HG03103 (cell line): ENCODE results near the gene GPRIN1.

Experiments used
- ATAC-seq: cut with Tn5 transposase; IDR thresholded peaks from one replicate; pipeline ENCODE4 v1.9.1; 2021; ENCODE audit warnings: low read depth; ENCODE audit not compliant: unreplicated experiment

Gene GPRIN1

DNA sequence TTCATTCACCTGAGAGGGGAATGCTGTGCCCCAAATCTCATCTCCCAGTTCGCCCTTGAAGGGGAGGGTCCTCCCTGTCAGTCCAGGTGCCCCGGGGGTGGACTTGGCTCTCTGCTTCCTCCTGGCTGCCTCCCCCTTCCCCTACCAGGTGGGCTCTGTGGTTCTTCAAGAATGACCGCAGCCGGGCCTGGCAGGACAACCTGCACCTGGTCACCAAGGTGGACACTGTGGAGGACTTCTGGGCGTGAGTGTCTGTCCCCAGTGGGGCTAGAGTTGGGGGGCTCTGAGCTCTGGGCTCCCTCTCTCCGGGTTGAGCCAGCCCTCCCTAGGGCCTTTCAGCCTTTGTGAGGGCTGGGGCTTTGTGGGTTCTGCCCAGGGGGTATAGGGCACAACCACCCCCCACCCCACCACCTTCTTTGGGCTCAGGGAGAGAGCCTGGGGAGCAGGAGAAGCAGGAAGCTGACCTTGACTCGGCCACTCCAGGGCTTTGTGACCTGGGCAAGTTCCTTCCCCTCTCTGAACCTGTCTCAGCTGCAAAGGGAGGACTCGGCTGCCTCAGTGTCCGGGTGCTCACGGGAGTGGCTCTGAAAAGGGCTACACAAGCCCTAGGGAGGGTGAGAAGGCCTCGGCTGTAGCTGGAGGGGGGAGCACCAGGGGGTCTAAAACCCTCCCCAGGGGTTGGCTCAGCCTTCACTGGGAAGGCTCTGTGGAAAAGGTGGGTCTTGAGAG, 33.7 kb upstream of the GPRIN1 start:
- ATAC-seq: no peak

DNA sequence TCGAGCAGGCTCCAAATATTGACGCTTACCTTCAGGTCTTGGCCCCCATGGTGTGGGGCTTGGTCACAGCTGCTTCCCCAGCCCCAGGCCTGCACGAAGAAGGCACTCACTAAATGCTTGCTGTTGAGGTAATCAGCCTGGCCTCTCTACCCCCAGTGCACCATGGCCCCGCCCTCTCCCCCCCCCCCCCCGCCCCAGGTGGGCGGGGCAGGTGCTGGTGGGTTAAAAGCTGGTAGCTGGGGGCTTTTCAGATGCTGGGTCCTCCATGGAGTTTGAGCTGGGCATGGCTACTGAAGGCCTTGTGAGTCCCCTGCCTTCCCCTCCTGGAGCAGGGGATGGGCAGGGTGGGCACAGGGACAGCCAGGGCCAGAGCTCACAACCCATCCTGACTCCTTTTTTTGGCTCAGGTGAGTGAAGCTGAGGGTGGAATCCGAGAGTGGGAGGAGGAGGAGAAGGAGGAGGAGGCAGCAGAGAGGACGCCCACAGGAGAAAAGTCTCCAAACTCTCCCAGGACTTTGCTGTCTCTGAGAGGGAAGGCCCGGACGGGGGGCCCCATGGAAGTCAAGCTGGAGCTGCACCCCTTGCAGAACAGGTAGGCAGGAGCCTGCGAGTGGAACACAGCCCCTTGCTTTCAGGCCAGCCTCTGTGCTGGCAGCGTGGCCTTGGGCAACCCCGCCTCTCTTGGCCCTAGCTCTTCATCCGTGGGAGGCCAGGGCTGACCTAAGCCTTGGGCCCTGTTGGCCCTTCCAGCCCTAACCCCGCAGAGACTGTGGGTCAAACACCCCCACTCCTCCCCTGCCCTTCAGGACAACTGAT, 32.9 kb upstream of the GPRIN1 start:
- no peak for ATAC-seq

DNA sequence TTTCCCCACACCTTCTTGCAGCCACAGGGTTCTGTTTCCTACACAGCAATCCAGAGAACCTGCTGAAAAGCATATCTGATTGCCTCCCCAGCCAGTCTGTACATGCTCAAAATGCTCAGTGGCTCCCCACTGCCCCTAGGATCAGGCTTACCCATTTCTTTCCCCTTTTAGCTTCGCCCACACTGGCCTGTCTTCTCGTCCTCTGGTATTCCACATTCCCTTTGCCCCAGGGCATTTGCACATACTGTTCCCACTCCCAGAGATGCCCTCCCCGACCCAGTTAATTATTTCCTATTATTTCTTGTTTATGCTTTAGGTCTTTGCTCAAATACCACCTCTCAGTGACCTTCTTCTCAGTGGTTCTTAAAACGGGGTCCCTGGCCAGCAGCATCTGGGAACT, 30.7 kb upstream of the GPRIN1 start:
- ATAC-seq: no peak

GRCh38 chr5:176639981-176640380, 30.0 kb upstream of the GPRIN1 start:
- no peak for ATAC-seq

DNA sequence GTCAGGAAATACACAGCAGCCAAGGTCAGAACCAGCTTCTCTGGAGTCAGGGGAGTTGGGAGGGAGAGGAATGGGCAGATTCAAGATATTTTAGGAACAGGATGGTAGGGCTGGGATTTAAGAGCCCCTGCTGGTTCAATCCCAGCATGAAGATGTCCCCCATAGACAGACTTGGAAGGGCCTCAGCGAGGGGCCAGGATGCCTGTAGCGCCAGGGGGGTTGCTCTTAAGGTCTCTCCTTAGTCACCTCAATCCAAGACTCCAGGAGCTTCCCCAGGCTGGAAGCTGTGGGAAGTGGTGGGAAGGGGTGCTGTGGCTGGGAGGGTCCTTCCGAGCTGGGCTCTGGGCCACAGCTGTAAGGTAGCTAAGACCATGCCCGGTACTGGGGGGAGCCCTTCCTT, 29.3 kb upstream of the GPRIN1 start:
- no peak for ATAC-seq

DNA sequence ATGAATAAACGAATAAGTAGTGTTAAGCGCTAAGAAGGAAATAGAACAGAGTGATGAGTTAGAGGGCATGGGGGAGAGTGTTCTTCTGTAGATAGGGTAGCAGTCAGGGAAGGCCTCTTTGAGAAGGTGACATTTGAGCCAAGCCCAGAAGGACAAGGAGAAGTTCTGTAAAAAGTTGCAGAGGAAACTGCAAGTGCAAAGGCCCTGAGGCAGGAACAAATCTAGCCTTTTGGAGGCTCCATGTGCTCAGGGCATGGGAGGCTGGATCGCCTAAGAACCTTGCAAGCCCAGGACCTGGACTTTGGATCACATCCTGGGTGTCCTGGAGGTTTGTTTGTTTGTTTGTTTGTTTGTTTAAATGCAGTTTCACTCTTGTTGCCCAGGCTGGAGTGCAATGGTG, 28.5 kb upstream of the GPRIN1 start:
- ATAC-seq: no peak

GRCh38 chr5:176637556-176637955, 27.6 kb upstream of the GPRIN1 start:
- ATAC-seq: no peak

DNA sequence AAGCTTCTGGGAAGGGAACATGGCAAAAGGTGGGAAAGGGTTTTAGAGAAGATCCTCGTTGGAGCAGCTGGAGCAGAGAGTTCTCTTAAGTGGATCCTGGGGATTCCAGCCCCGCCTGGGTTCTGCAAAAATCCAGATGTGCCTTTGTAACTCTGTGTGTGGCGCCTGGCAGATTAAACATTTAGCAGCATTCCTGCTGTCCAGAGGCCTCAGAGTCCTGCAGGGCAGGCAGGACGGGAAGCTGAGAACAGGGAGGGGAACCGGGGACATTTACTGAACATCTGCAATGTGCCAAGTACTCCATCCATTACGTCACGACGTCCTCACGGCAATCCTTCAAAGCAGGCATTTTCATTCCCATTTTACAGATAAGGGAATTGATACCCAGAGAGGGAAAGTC, 26.5 kb upstream of the GPRIN1 start:
- no peak for ATAC-seq

- no peak for ATAC-seq
Measured at GRCh38 chr5:176633598-176633997, 23.6 kb upstream of the GPRIN1 start.

DNA sequence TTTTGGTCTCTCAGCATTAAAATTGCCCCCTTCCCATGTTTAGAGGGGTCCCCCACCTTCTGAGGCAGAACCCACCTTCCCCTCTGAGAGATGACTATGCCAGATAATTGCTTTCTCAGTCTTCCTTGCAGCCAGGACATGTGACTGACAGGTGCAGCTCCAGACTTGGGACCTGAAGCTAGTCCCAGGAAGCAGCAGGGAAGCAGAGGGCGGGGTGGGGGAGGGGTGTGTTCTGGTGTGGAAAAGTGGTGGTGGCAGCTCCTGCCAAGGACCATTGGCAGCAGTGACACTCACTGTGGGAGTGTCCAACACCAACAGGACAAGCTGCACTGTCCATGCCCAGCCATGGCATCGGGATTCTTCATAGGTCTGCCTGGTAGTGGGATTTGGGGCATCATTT, 22.8 kb upstream of the GPRIN1 start:
- ATAC-seq: no peak

GRCh38 chr5:176631383-176632200, 21.6 kb upstream of the GPRIN1 start:
- ATAC-seq: no peak

DNA sequence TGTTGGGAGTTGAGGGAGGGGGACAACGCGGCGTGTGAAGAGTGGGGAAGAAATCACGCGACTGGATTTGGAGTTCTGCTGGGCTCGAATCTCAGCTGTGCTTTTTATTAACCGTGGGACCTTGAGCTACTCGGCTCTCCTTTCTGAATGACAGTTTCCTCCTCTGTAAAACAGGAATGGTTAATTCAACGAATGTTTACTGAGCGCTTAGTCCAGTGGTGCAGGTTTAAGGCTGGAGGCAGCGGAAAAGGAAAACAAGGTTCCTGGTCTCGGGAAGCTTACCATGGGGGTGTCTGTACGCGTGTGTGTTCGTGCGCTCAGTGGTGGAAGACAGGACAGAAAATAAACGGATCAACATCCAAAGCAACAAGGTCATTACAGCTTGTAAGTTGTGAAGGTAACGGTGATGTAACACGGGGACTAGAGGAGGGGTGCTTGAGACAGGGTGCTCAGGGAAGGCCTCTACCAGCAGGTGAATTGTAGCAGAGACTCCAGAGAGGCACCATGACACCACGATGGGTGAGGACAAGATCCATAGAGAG, 20.8 kb upstream of the GPRIN1 start:
- ATAC-seq: no peak

DNA sequence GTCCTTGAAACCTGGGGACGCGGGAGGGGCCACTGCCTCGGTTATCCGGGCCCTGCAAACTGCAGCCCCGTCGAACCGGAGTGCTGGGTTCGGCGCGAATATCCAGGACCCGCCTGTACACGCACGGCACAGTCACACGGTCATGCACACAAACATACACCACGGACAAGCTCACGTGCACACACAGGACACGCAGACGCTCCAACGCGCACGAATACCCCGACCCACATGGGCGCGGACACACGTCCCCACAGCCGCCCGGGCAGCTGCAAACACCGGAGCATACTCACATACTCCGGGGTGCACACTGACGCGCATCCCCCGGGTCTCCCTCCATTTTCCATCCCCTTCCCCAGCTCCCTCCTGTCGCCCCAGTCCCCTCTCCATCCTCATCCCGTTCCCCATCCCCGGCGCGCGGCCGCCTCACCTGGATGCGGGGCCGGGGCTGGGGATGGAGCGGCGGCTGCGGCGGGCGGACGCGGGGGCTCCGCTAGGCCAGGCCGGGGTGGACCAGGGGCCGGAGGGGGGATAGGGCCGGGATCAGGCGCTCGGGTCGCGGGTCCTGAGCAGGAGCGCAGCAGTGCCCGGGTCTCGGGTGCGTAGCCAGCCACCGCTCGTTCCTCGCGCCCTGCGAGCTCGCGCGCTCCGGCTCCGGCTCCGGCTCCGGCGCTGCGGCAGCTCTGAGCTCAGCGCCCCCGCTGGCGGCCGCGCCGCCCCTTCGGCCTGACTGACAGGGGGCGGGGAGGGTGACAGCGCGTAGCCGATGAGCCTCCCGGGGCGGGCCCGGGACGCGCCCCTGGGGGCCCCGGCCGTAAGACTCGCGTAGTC, 20.1 kb upstream of the GPRIN1 start, which contains the start of the genes EIF4E1B and SNCB:
Gene EIF4E1B, plus strand, starts transcription at position 823 of the 828 bp plus-strand sequence. CDS start 12,113 bp downstream, outside the sequence.
Gene SNCB, minus strand, starts transcription at position 682 of the 828 bp plus-strand sequence. CDS start 880 bp downstream, outside the sequence.
- peak; percentile 77 for ATAC-seq

DNA sequence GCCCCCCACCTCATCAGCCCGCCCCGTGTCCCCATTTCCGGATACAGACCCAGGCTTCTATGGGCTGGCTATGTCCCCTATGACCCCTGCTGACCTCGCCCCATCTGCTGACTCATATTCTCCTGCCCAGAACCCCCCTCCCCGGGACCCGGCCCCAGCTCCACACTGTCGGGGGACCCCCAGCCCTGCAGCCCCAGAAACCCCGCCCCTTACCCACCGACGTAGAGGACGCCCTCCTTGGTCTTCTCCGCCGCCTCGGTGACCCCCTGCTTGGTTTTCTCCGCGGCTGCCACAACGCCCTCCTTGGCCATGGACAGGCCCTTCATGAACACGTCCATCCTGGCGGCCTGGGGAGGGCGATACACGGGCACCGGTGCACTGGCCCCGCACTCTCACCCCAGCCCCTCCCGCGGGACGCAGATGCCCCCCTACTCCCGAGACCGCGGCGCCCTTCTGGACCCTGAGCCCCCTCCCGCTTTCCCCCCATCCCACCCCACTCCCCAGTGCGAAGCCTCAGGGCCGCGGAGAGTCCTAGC, 19.4 kb upstream of the GPRIN1 start:
- no peak for ATAC-seq

GRCh38 chr5:176628406-176629228, 18.7 kb upstream of the GPRIN1 start:
- no peak for ATAC-seq

DNA sequence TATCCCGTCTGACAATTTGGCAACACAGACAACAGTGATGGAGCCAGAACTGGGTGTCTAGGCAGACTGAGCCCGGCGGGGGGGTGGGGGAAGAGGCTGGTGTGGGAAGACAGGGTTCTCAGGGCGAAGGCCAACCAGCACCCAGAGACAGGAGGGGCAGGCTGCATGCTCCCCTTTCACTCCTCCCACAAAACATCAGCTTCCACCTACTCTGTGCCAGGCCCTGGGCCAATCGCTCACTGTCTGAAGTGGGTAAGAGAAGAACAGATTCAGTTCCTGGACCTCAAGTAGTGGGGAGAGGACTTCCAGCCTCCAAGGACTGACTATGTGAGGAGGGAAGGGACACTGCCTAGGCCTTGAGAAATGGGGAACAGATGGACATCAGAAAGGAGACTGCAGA, 17.6 kb upstream of the GPRIN1 start:
- no peak for ATAC-seq

DNA sequence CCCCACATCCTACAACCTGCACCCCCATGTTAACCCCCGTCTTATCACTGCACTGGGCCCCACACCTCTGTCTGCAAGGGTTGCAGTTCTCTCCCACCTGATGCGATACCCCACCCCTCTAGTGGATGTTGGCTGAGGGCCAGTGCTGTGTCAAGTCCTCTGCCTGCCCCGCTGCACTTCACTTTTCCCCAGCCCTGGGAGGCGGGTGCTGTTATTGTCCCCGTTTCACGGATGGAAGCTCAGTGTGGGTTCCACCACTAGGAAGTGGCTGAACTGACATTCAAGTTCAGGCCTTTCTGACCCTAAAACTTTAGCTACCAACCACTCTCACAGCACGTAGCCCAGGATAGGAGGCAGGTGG, 16.9 kb upstream of the GPRIN1 start:
- no peak for ATAC-seq

DNA sequence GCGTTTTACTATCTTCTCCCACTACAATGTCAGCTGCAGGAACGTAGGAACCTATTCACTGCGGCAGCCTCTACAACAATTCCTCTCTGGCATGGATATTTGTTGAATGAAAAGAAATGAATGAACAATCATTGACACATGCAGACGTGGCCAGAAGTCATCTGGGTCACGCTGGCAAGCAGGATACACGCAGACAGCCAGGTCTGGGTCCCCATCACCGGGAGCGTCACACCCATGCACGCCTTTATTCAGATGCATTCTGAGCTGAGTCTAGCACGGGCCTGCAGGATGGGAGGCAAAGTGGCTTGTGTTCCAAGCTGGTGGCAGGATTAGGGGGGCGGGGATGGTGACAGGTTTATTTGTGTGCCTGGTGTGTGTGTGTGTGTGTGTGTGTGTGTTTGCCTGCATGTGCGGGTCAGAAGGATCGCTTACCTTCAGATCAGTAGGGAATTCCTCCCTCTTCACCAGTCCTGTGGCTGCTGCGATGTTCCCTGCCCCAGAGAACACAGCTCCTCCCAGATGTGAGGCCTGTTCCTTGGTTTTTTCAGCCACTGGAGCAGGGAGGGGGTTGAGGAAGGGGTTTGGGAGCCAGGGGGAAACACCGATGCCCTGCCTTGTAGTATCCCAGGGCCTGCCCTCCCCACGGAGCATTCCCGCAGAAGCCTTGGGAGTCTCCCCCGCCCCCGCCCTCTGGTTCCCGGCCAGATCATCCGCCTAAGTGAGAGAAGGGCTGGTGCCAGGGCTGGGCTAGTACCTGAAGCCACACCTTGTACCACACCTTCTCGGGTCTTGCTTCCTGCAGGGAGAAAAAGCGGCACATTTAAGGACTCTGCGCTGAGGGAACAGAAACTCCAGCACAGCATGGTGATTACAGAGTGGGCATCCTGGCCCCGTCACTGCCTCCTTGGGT, 16.3 kb upstream of the GPRIN1 start:
- ATAC-seq: no peak
